ENCODE measurements around the gene TDRD7. TPM values are rescaled to one million over a fixed set of nuclear protein-coding genes. Genes with fewer than 3 reads are reported as not detected.
"Not testable (repeated sequence)": the region's sequence is repeated elsewhere in the genome, so short reads cannot be mapped to it uniquely, and the experiment has no call there.

TDRD7 gene
- total and polyA plus RNA-seq, 9 donors: 7.4 to 15.6 (median 9.8) TPM

DNA sequence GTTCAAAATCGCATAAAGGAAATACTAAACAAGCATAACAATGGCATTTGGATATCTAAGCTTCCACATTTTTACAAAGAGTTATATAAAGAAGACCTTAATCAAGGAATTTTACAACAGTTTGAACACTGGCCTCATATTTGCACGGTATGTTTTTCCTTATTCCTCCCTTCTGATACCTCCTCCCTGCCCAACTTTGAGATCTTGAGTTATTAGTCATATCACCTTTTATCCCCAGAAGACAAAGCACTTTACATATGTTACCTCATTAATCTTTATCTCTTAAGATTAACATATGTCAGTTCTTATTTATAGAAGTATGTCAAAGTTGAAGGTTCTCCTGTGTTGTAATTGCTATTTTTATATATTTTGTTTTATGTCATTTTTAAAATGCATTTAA, 29.8 kb downstream of the TDRD7 start:
- 61 to 74% (median 70%) methylated on average over 2 of the region's 2 CpGs for WGBS, 3 donors
- no peaks in the 10 kb centered on the region for H3K9me3 ChIP-seq
- H3K4me1 ChIP-seq (ENCODE audit: insufficient read depth): peaks cover 2% of the 10 kb centered on the region
- DNase-seq: no peak
- no peaks in the 10 kb centered on the region for H3K27me3 ChIP-seq
- no peak for TF ChIP-seq EP300 (IDR thresholded peaks at IDR 0.05)
- TF ChIP-seq POLR2A (IDR thresholded peaks at IDR 0.05): no peak
- TF ChIP-seq, protein P1, sequence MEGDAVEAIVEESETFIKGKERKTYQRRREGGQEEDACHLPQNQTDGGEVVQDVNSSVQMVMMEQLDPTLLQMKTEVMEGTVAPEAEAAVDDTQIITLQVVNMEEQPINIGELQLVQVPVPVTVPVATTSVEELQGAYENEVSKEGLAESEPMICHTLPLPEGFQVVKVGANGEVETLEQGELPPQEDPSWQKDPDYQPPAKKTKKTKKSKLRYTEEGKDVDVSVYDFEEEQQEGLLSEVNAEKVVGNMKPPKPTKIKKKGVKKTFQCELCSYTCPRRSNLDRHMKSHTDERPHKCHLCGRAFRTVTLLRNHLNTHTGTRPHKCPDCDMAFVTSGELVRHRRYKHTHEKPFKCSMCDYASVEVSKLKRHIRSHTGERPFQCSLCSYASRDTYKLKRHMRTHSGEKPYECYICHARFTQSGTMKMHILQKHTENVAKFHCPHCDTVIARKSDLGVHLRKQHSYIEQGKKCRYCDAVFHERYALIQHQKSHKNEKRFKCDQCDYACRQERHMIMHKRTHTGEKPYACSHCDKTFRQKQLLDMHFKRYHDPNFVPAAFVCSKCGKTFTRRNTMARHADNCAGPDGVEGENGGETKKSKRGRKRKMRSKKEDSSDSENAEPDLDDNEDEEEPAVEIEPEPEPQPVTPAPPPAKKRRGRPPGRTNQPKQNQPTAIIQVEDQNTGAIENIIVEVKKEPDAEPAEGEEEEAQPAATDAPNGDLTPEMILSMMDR (IDR thresholded peaks at IDR 0.05): no peak
- intact Hi-C loops (cut with DNase I): no loop called here
- H3K4me3 ChIP-seq: no peak overlapping the region
- no peak overlapping the region for H3K27ac ChIP-seq
- H3K36me3 ChIP-seq: no peaks in the 10 kb centered on the region

- Histone ChIP-seq H3K4me3 (no peak overlapping the region), H3K4me1 (ENCODE audit: insufficient read depth) (peaks cover 2% of the 10 kb centered on the region), H3K27me3 (no peaks in the 10 kb centered on the region), H3K36me3 (no peaks in the 10 kb centered on the region), H3K9me3 (no peaks in the 10 kb centered on the region), H3K27ac (no peak overlapping the region)
- TF ChIP-seq, protein P1 (IDR thresholded peaks at IDR 0.05): no peak
- TF ChIP-seq POLR2A (IDR thresholded peaks at IDR 0.05): no peak
- no peak for TF ChIP-seq EP300 (IDR thresholded peaks at IDR 0.05)
- intact Hi-C loops (cut with DNase I): no loop called here
- WGBS, 3 donors: 10 to 34% (median 17%) methylated on average over 2 of the region's 2 CpGs
- no peak for DNase-seq
Measured at GRCh38 chr9:97445119-97445701, 33.3 kb downstream of the TDRD7 start.

GRCh38 chr9:97447001-97447400, 35.1 kb downstream of the TDRD7 start:
- no peak overlapping the region for H3K27ac ChIP-seq
- 93 to 97% (median 95%) methylated on average over 3 of the region's 3 CpGs for WGBS, 3 donors
- H3K9me3 ChIP-seq: no peaks in the 10 kb centered on the region
- no peak overlapping the region for H3K4me3 ChIP-seq
- peaks cover 2% of the 10 kb centered on the region for H3K4me1 ChIP-seq (ENCODE audit: insufficient read depth)
- no peaks in the 10 kb centered on the region for H3K27me3 ChIP-seq
- no peak for DNase-seq
- H3K36me3 ChIP-seq: no peaks in the 10 kb centered on the region
- intact Hi-C loops (cut with DNase I): no loop called here
- TF ChIP-seq POLR2A (IDR thresholded peaks at IDR 0.05) (no peak), EP300 (IDR thresholded peaks at IDR 0.05) (no peak)
- TF ChIP-seq, protein P1 (IDR thresholded peaks at IDR 0.05): no peak

DNA sequence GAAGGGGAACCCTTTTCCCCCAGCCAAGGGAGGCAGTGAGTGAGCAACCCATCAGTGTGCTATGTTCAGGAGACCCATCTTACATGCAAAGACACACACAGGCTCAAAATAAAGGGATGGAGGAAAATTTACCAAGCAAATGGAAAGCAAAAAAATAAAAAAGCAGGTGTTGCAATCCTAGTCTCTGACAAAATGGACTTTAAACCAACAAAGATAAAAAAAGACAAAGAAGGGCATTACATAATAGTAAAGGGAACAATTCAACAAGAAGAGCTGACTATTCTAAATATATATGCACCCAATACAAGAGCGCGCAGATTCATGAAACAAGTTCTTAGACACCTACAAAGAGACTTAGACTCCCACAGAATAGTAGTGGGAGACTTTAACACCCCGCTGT, 41.7 kb downstream of the TDRD7 start:
- H3K27ac ChIP-seq; H3K36me3 ChIP-seq; DNase-seq; H3K4me3 ChIP-seq; H3K9me3 ChIP-seq; intact Hi-C loops (cut with DNase I); H3K4me1 ChIP-seq (ENCODE audit: insufficient read depth); H3K27me3 ChIP-seq: not testable (repeated sequence)
- 95 to 99% (median 98%) methylated on average over 3 of the region's 3 CpGs for whole genome bisulfite sequencing, 3 donors

- H3K36me3 ChIP-seq; H3K9me3 ChIP-seq; intact Hi-C loops (cut with DNase I); H3K27ac ChIP-seq; H3K27me3 ChIP-seq; H3K4me3 ChIP-seq; DNase-seq; H3K4me1 ChIP-seq (ENCODE audit: insufficient read depth): not testable (repeated sequence)
Measured at GRCh38 chr9:97456841-97457240, 44.9 kb downstream of the TDRD7 start.

DNA sequence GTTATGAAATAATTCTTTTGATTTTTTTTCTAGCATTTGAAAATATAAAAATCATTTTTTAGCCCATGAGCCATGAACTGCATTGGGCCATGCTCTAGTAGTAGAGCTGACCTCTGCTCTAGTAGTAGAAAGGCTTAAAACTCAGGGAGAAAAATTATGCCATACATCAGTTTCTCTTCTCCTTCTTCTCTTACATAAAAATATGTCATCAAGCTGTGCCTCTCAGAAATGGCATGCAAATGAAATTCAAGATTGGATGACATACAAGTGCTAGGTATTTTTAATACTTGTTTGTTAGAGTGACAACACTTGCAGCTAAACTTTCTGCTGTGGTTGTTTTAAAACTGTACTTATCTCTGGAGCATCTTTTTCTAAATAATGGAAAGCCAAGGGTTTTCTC, 47.4 kb downstream of the TDRD7 start:
- no peak for TF ChIP-seq EP300 (IDR thresholded peaks at IDR 0.05)
- TF ChIP-seq, protein P1 (IDR thresholded peaks at IDR 0.05): no peak
- TF ChIP-seq POLR2A (IDR thresholded peaks at IDR 0.05): no peak

More for the DNA sequence above, 47.4 kb downstream of the TDRD7 start:
- Histone ChIP-seq H3K27me3 (no peaks in the 10 kb centered on the region), H3K4me1 (ENCODE audit: insufficient read depth) (no peaks in the 10 kb centered on the region), H3K27ac (no peak overlapping the region), H3K9me3 (no peaks in the 10 kb centered on the region), H3K4me3 (no peak overlapping the region), H3K36me3 (no peaks in the 10 kb centered on the region)
- DNase-seq: no peak
- intact Hi-C loops (cut with DNase I): no loop called here
